GM21723 (cell line): Measurements from ENCODE around the gene CACNA1C.

Experiments
- ATAC-seq: cut with Tn5 transposase; IDR thresholded peaks from one replicate; pipeline ENCODE4 v1.9.1; 2021; ENCODE audit warnings: mild to moderate bottlenecking, moderate library complexity; ENCODE audit not compliant: unreplicated experiment

CACNA1C gene

DNA sequence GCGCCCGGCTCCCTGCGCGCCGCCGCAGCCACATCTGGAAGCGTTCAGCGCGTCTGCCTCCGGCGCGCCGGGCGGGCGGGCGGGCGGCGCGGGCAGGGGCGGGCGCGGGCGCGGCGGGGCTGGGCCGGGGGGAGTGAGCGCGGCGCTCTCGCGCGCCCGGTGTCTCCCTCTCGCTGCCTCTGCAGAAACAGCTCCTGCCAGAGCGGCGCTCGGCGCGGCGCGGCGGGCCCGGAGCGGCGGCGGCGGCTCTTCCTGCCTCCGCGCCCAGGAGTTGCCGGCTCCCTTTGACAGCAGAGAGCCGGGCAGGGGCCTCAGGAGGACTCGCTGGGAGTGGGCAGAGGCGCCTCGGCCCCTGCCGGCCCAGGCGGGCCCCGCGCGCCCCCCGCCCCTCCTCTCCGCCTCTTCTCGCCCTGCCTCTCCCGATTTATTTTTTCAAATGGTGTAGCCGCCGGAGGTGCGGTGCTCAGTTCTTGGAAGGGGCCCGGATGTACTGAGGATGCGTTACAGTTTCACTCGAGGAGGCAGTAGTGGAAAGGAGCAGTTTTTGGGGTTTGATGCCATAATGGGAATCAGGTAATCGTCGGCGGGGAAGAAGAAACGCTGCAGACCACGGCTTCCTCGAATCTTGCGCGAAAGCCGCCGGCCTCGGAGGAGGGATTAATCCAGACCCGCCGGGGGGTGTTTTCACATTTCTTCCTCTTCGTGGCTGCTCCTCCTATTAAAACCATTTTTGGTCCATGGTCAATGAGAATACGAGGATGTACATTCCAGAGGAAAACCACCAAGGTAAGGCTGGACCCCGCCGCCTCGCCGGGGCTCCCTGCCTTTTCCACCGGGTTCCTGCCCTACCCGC lies at the start of gene CACNA1C:
Gene CACNA1C, plus strand, starts transcription at position 162 of the 853 bp plus-strand sequence. Its CDS starts 576 bp downstream, at position 738.
- ATAC-seq: no peak

DNA sequence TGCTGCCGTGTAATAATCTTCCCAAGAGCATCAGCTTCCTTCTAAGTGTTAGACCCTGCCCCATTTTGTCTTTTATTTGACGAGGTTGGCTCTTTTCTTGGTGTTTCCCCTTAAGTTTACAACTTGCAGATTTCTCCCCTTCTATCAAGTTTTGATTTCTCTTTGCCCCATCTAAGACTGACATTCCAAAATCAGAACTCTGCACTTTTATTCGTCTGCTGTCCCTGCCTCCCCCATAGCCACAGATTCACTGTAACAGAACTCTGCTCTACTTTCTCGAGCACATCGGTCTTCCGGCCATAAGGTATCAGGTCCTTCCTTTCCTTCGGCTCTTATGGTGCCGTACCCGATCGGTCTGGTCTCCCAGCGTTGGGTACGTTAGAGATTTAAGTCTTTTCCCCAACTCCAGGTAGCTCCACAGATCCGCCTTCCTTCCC lies 49.1 kb upstream of the CACNA1C start:
- ATAC-seq: peak; percentile 21

DNA sequence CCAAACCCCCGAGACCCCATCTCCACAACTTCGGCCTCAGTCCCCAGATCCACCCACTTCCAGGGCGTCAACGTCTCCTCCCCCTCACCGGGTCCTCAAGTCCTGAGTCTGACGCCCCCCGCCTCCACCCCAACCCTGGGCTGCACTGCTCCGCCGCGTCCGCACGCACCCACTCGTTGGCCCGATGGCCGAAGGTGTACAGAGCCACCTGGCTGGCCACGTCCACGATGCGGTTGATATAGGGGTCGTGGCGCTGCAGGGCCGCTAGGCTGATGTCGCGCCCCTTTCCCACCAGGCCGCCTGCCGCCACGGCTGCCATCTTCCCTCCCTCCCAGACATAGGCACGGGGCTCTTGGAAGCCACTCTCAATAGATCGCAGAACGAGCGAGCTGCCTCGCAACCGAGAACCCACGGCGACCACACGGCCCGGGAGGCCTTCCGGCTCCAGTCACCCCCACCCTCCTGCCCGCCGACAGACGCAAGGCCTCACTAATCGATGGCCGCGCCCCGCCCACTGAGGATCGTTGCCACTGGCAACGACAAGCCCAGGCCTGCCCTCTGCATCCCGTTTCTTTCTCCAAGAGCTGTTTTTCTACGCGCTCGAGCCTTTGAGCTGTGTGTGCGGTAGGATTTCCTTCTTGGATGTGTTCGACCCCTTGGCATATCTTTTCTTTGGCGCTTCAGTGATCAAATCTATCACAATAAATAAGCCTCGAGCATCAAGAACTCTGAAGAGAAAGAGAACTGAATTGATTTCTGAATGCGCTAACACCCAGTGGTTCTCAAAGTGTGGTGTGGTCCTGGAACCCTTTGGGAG lies 48.5 kb upstream of the CACNA1C start, which contains the start of gene DCP1B:
Gene DCP1B, minus strand, starts transcription at position 345 of the 817 bp plus-strand sequence. Its CDS starts 26 bp downstream, at position 319.
- peak; percentile 97 for ATAC-seq

DNA sequence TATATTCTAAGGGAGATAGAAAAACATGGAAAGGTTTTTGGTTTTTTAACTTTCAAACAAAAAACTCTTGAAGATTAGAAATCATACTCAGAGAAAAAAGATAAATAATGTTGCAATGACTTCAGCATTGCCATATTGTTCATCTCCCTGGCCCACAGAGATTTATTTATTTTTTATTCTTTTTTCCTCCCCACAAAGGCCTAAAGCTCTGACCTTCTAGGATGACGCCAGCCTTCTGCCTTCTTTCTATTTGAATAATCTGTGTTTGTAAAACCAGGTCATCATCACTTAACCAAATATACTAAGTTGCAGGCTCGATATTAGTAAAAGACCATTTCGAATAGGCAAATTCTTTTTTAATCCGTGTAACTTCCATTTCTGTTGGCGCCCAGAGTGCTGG lies 44.1 kb upstream of the CACNA1C start:
- ATAC-seq: no peak

DNA sequence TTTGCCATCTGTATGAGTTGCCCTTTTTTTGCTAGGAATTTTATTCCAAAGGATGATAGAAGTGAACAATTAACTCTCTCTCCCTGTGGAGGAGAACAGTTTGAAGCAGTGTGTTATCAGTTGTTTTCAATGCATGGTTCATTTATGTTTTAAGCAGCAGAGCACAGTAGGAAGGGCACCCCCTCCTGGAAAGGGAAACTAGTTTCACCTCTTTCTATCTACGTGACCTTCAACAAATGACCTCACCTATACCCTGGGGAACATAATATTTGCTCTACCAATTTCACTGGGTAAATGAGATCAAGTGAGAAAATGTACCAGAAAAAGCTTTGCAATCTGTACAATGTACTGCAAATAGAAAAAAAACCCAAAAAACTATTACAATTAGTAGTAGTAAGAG lies 43.2 kb upstream of the CACNA1C start:
- ATAC-seq: no peak

DNA sequence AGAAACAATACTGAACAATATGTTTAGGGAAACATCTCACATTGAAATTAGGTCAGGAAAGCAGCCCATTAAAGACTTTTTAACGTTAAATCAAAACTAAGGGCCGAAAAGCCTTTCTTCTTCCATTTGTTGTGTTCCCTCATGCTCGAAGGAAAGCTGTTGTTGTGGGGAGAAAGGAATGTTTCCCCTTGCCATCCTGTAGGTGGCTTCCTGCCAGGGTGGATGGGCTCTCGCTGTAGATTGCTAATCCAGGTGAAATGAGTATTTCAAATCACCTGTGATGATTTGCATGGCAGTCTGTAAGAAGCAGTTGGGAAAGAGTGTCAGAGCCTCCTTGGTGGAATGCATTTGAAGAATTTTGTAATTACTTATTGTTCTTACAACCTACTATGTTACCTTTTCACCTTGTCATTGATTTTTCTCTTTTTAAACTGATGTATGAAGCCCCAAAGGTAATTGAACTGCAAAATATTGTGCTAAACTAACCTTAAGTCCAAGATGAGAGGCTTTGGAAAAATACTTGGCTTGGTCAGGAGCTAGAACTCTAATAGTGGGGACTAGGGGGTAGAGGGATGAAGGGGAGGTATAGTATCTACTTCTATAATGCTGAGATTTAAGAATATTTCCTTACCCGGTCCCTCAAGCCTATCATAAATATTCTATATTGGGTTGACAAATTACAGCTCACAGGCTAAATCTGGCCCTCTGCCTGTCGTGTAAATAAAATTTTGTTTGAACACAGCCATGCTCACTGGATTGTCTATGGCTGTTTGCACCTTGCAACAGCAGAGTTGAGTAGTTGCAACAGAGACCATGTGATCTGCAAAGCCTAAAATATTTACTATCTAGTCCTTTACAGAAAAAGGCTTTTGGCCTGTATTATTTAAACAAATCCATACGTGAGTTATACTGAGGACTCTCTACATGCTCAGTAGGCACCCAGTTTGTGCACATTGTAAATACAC lies 40.9 kb upstream of the CACNA1C start:
- no peak for ATAC-seq

DNA sequence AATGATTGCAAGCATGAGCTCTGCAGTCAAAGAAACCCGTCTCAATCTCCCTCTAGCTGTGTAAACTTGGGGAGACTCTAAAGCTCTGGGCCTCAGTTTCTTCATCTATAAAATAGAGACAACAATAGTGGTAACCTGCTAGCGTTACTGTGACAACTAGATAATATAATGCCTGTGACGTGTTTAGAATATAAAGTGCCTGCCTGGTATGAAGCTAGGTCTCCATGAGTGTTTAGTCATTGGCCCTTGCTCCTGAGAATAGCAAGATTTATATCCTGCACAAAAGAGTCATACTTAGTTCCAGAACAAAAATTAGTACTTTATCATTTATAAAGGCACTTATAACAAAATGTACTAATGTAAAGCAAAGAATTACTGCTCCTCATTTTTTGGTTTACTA lies 39.7 kb upstream of the CACNA1C start:
- ATAC-seq: no peak

DNA sequence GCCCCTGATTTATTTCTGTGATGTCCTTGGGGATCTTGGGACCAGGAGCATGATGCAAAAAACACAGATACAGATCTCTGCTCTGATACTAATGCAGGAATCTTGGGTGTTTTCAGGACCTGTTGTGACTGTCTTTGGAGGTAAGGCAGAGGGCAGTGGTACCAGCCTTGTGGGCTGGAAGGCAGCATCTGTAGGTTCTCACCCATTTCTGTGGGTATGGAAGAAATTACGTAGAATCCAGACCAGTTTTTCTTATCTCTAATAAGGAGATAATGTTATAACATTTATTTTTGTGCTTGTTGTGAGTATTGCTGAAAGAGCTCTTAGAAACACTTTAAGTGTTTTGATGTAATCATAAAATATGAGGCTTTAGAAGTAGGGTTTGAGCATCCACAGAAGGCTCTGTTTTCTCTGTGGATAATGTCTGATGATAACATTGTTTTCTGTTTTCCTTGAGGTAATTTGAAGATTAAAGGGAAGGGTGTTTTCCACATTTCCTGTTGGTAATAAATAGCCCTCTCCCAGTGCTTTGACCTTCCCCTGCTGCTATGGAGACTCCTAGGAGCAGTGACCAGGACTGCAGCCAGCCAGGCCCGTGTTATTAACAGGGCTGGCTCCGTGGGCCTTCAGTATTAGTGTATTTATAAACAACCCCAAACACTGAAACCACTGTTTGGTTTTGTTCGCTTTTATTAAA lies 39.1 kb upstream of the CACNA1C start:
- ATAC-seq: no peak

DNA sequence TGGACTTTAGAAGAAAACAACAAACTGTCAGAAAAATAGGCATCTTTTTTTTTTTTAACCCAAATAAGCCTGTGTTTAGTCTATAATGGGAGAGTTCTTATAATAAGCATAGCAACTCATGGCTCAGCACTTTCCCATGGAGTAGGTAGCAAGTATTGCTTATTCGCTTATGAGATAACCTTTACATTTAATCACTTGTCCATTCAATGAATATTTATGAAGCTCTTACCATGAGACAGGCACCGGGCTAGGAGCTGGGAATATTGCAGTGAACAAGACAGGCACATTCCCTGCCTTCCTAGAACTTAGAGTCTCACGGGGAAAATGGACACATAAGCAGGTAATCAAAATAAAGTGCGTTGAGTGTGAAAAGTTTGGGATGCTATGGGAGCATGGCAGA lies 38.6 kb upstream of the CACNA1C start:
- no peak for ATAC-seq

DNA sequence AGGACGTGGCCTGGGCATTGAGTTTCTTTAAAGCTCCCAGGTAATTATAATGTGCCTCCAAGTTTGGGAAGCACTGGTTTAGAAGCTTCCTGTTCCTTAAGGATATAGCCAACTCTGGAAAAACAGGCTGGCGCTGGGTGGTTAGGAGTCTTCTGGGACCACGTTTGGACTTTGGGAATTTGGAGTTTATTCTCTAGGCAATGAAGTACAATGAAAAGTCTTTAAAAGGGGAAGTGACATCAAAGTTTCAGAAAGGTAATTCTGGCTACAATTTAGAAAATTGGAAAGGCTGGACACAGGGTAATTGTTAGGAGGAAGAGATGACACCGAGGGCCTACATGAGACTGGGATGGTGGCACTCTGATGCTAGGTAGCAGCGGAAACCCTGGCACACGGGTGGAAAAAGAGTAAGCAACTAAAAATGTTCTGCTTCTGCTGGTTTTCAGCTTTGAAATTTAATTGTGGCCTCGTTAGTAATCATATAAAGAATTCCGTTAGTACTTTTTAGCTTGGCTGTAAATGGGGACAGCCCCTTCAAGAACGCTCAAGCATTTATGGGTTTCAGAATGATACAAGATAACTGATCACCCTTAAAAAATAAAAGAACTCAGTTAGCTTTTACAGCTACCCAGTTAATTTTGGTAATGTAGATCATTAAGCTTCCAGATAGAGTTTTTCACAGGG lies 35.8 kb upstream of the CACNA1C start:
- no peak for ATAC-seq

DNA sequence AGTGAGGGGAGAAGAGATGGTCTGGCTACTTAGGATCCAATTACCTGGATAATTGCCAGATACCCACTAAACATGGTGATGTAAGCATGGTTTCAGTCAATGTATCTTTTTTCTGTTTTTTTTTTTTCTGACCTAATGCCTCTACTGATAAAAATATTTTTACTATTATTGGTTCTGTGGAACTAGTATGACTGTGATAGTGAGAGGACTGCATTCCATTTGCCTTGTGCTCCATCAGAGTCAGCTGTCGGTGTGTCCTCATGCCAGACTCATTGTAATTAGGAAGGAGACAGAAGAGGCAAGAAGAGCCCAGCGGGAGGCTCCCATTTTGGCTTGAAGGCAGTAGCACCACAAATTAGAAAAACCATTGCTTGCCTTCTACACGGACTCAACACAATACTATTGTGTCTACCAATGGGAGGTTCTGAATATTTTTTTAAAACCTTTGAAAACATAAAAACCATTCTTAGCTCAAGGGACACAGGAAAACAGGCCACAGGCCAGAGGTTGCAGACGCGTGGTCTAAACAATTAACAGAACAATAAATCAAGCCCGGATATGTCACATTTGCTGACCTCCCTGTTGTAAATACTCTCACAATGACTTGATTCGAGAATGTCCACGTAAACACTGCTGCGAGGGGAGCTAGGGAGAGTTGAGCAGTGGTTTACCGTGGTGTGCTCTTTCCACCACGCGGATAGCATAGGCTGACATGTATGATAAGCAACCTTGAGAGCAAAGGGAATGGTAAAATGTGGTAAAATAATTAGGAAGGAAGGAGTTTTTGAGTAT lies 35.0 kb upstream of the CACNA1C start:
- no peak for ATAC-seq

DNA sequence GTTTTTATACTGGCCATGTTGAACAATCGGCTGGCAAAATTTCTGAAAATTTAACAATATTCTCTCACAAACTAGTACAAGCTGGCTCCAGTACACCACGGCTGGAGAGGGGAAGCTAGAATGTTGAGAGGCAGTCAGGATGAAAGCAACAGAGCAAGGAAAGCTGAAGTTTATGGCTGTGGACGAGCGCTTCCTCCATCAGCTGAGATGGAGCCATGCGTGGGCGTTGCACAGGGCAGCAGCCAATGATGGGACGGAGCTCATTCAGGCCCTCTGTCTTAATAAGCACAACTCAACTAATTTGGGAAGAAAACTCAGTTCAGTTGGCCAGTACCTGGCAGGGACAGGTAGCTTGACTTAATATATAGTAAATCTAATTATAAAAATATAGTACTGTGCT lies 34.4 kb upstream of the CACNA1C start:
- ATAC-seq: no peak

DNA sequence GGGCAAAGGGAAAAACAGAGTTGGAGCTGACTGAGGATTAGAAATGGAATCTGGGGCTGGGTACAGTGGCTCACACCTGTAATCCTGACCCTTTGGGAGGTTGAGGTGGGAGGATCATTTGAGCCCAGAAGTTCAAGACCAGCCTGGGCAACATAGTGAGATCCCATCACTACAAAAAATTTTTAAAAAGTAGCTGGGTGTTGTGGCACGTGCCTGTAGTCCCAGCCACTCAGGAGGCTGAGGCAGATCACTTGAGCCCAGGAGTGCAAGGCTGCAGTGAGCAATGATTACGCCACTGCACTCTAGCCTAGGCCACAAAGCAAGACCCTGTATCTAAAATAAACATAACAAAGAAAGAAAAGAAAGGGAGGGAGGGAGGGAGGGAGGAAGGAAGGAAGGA lies 33.7 kb upstream of the CACNA1C start:
- ATAC-seq: no peak

DNA sequence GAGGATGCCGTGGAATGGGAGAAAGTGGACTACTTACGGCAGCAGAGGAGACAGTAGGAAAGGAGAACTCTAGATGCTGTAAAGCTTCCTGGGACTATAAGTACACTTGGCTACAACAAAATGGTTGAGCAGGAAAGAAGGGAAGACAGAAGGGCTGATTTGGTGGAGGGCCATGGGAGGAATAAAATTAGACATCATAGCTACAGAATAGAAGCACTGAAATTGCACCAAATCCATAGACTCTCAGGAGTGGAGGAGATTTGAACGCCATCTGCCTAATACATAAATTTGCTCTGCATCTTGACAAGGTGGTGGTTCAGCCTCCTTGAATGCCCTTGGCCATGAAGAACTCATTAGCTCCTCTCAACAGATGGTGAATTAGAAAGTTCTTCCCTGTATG lies 32.3 kb upstream of the CACNA1C start:
- ATAC-seq: no peak

DNA sequence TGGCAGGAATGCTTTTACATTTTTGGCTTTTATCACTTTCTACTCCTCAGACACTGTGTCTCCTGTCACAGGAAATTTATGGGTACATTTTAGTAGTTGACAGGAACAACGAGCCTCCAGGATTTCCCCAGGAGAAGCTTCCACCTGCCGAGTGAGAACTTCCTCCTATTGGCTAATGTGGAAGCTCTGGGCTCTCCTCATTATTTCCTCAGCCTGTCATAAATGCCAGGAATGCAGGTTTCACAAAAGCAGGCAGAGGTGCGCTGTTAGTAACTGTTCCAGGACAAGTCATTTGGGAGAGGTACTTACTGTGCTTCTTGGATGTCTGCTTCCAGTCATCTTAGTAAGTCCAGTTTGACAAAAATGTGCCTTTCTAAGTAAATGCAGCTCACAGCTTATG lies 29.4 kb upstream of the CACNA1C start:
- ATAC-seq: no peak

DNA sequence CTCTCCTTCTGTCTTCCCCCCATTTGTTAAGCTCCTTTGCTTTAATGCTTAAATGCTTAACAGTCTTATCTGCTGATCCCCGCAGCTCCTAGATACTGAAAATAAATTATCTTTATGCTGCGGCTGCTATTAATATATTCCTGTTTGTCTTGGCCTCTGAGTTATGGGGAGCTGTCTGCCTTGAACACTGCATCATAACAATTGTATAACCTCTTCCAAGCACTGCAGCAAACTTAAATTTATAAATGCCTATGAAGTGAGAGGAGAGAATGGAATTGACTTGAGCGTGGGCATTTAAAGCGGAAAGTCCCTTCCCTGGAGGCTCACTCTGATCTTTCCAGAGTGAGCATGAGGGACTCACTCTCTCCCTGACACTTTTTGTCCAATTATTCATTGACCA lies 25.4 kb upstream of the CACNA1C start:
- ATAC-seq: no peak

DNA sequence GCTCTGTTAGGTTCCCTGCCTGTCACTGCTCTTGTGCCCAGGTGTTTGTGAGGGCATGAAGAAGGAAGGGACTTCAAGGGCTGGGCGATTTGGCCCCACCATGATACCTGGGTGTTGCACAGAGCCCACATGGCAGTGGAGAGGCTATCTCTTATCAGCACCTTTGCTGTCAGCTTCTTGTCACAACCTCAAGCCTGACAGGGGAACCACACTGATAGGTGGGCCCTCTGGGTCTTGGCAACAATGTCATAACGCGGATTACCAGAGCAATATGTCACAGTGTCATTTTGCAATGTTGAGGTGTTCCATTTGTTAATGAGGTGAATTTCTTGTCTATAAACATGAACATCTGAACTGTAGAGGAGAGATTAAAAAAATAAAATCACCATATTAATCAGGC lies 22.9 kb upstream of the CACNA1C start:
- ATAC-seq: no peak

DNA sequence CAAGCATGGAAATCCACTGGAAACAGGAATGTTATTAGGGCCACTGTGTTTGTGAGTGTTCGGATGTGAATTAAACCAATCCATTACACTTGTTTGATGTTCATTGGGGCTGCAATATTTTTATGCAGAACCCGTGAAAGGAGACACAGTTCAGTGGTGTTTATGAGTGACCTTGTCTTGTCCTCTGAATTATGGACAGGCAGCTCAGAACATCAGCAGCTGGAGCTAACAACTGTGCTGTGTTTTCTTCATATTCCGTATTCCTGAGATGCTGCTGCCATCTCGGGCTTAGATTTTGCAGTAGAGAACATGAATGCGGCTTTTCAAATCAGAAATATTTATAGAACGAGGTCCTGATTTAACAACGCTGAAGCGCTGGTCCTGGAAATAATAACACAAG lies 20.3 kb upstream of the CACNA1C start:
- no peak for ATAC-seq
